Ovary (tissue), 9 donors: ENCODE results near the gene IRF1. TPM values are rescaled to one million over a fixed set of nuclear protein-coding genes. Genes with fewer than 3 reads are reported as not detected.

Source experiments
- DNase-seq, 5 donors: peaks; one replicate each; pipeline ENCODE4 v3.0.0-alpha.2; 2019 to 2020
- H3K27ac ChIP-seq, 2 donors: fragments of 200-600 bp; one replicate each; pipeline versions ENCODE4 v1.5.1 to v1.8.0; 2019 to 2022
- H3K27me3 ChIP-seq: fragments of 200-600 bp; one replicate; pipeline ENCODE4 v1.8.0; 2022
- H3K36me3 ChIP-seq: fragments of 200-600 bp; sonication (generic); one replicate; pipeline ENCODE4 v1.5.1; 2019
- H3K4me1 ChIP-seq: one replicate; pipeline ENCODE4 v1.8.1; 2013; ENCODE audit warnings: mild to moderate bottlenecking, moderate library complexity; ENCODE audit not compliant: insufficient read depth
- H3K4me3 ChIP-seq: fragments of 200-600 bp; sonication (generic); one replicate; pipeline ENCODE4 v1.5.1; 2017
- H3K9me3 ChIP-seq, 2 donors: fragments of 200-600 bp in 1 of 2; sonication (generic) in 1 of 2; one replicate each; pipeline versions ENCODE4 v1.5.1 to v1.8.1; 2013 to 2019; ENCODE audit warnings: mild to moderate bottlenecking in 1 of 2, moderate library complexity in 1 of 2
- CTCF ChIP-seq, 3 donors: fragments of 450-650 bp in 2 of 3; fragments of 200-600 bp in 1 of 3; IDR thresholded peaks; one replicate each; pipeline versions ENCODE4 v1.5.1 to v1.8.0; 2016 to 2022; ENCODE audit warnings: antibody characterized with exemption in 3 of 3, mild to moderate bottlenecking in 1 of 3
- EP300 ChIP-seq: sonication (generic); formaldehyde crosslinking; IDR thresholded peaks from one replicate; pipeline ENCODE4 v1.6.1; 2017; ENCODE audit warnings: antibody characterized with exemption
- POLR2A ChIP-seq: fragments of 450-650 bp; IDR thresholded peaks from one replicate; pipeline ENCODE4 v1.6.1; 2017; ENCODE audit warnings: antibody characterized with exemption, mild to moderate bottlenecking, moderate library complexity
- WGBS, 3 donors: extraction: QIAGEN DNeasy Blood & Tissue Kit in 1 of 3; methylation state at CpG; one replicate each; pipeline versions ENCODE4 v1.1.5 to v1.1.7; 2013 to 2017; 5-methylcytosine and 5-hydroxymethylcytosine counted together
- intact Hi-C, 4 donors: fragments of 100-400 bp; cut with DNase I; formaldehyde crosslinking; loops; one replicate each; pipeline versions ENCODE4 v1.11.0 to v1.15.1; 2022 to 2023
- polyA plus RNA-seq, 2 donors: library from polyadenylated mRNA; stranded (reverse); fragments of 200-250 nt in 1 of 2; fragments of 350-450 nt in 1 of 2; fragmentation: Illumina TruSeq in 1 of 2; extraction: RNeasy Lipid Tissue Mini Kit (QIAGEN cat#74804) in 1 of 2; gene quantifications; one replicate each; pipeline ENCODE4 v1.2.3, GENCODE V29; 2013 to 2014
- total RNA-seq, 7 donors: library from RNA; depleted of rRNA in 2 of 7; stranded (reverse); fragments of >200 nt in 2 of 7; fragmentation: NEBNext Ultra II Directional in 3 of 7; extraction: Animal tissue kit (Norgen Biotek cat#: 25700) in 3 of 7; gene quantifications; one replicate each; pipeline versions ENCODE4 v1.1.0 to v1.2.4, GENCODE V29; 2016 to 2023
- donor health status: DM: no; HTN: no; CAD: no; lungs with moderate emphysema.
- donor health status: DM: no; HTN: no; CAD: no.
- donor health status: Bipolar disorder and iron deficiency.
- donor health status: DM: yes; HTN: yes; CAD: no.
- donor health status: DM: no; HTN: no; CAD: no.
- donor health status: DM: yes; HTN: yes; CAD: no.

Gene IRF1
- total and polyA plus RNA-seq, 9 donors = 17.3 to 126 (median 26.7) TPM

- H3K9me3 ChIP-seq = no peaks in the 10 kb centered on the region
- TF ChIP-seq POLR2A (no peak), EP300 (no peak), CTCF (IDR thresholded peaks at IDR 0.05) (no peak)
- intact Hi-C loops = no loop called here
- no peak for DNase-seq
- 6 to 18% (median 14%) methylated on average over 2 of the region's 2 CpGs for WGBS, 3 donors
- peak overlapping the region in 1 of 2 donors; percentile 61 for H3K27ac ChIP-seq
- H3K36me3 ChIP-seq = no peaks in the 10 kb centered on the region
- H3K4me3 ChIP-seq = no peak overlapping the region
- peaks cover 3% of the 10 kb centered on the region for H3K4me1 ChIP-seq
- no peaks in the 10 kb centered on the region for H3K27me3 ChIP-seq
Observed at GRCh38 chr5:132505641-132506040, 15.1 kb upstream of the IRF1 start.

DNA sequence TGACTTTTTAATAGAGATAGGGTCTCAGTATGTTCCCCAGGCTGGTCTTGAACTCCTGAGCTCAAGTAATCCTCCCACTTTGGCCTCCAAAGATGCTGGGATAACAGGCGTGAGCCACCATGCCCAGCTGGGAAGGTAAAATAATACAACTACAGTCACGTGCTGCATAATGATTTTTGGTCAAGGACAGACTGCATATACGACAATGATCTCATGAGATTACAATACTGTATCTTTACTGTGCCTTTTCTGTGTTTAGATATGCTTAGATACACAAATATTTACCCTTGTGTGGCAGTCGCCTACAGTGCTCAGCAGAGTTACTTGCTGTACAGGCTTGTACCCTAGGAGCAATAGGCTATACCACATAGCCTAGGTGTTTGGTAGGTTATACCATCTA is 14.2 kb upstream of the IRF1 start:
- H3K27me3 ChIP-seq = no peaks in the 10 kb centered on the region
- H3K4me1 ChIP-seq = peaks cover 3% of the 10 kb centered on the region
- DNase-seq = no peak
- intact Hi-C loops = loop anchor here in 1 of 4 donors (5.0 kb wide), 1 partner anchor 117 kb away; no protein-coding TSS in a partner anchor
- no peak for TF ChIP-seq POLR2A
- no peak for TF ChIP-seq CTCF (IDR thresholded peaks at IDR 0.05)
- TF ChIP-seq EP300 = no peak
- H3K9me3 ChIP-seq = no peaks in the 10 kb centered on the region
- peak overlapping the region in 1 of 2 donors; percentile 61 for H3K27ac ChIP-seq
- H3K4me3 ChIP-seq = no peak overlapping the region
- WGBS, 3 donors = 71 to 81% (median 74%) methylated on average over 4 of the region's 4 CpGs
- H3K36me3 ChIP-seq = no peaks in the 10 kb centered on the region

- intact Hi-C loops = loop anchor here in 1 of 4 donors (5.0 kb wide), 1 partner anchor 116 kb away; no protein-coding TSS in a partner anchor
- Histone ChIP-seq H3K4me1 (peaks cover 3% of the 10 kb centered on the region), H3K9me3 (no peaks in the 10 kb centered on the region), H3K27me3 (no peaks in the 10 kb centered on the region), H3K4me3 (no peak overlapping the region), H3K27ac (no peak overlapping the region), H3K36me3 (no peaks in the 10 kb centered on the region)
- WGBS, 3 donors = 90 to 93% (median 90%) methylated on average over 4 of the region's 4 CpGs
- no peak for DNase-seq
- TF ChIP-seq CTCF (IDR thresholded peaks at IDR 0.05) (no peak), EP300 (no peak), POLR2A (no peak)
Observed at GRCh38 chr5:132503244-132503643, 12.7 kb upstream of the IRF1 start.

GRCh38 chr5:132501961-132502931 is 11.7 kb upstream of the IRF1 start:
- WGBS, 3 donors = 72 to 80% (median 80%) methylated on average over 10 of the region's 10 CpGs
- peaks cover 8% of the 10 kb centered on the region for H3K4me1 ChIP-seq
- H3K36me3 ChIP-seq = no peaks in the 10 kb centered on the region
- intact Hi-C loops = loop anchor here in 3 of 4 donors (2.0 to 5.0 kb wide), 2 partner anchors 115 kb away; no protein-coding TSS in a partner anchor
- no peaks in the 10 kb centered on the region for H3K9me3 ChIP-seq
- DNase-seq = peak in 2 of 5 donors; percentile 13 to 31
- H3K27me3 ChIP-seq = no peaks in the 10 kb centered on the region
- H3K27ac ChIP-seq = peak overlapping the region in 1 of 2 donors; percentile 31
- TF ChIP-seq CTCF (IDR thresholded peaks at IDR 0.05) = no peak
- TF ChIP-seq EP300 = no peak
- no peak for TF ChIP-seq POLR2A
- no peak overlapping the region for H3K4me3 ChIP-seq
